Body of pancreas (tissue), 4 donors: ENCODE measurements around the gene ABI3BP. TPM values are rescaled to one million over a fixed set of nuclear protein-coding genes. Genes with fewer than 3 reads are reported as not detected.

Experiments used
- ATAC-seq: fragments of 150-250 bp; one replicate; pipeline ENCODE4 v1.9.1; 2016
- DNase-seq, 4 donors: peaks; one replicate each; pipeline ENCODE4 v3.0.0-alpha.2; 2019
- H3K27ac ChIP-seq, 4 donors: fragments of 200-600 bp; sonication (generic); 1 replicate in 3 of 4; 2 replicates in 1 of 4; pipeline versions ENCODE4 v1.5.1 to v1.6.1; 2016 to 2019; ENCODE audit warnings: mild to moderate bottlenecking in 1 of 4, mixed read lengths in 1 of 4, moderate library complexity in 1 of 4
- H3K27me3 ChIP-seq, 2 donors: fragments of 200-600 bp; sonication (generic); one replicate each; pipeline ENCODE4 v1.6.0; 2016; ENCODE audit warnings: mild to moderate bottlenecking in 1 of 2
- H3K36me3 ChIP-seq, 2 donors: fragments of 200-600 bp; sonication (generic); replicated peaks in 1 of 2; 2 replicates each; pipeline ENCODE4 v1.5.1; 2016; ENCODE audit warnings: low read depth in 2 of 2; ENCODE audit not compliant: insufficient read depth in 1 of 2
- H3K4me1 ChIP-seq: fragments of 200-600 bp; sonication (generic); one replicate; pipeline ENCODE4 v1.6.0; 2016
- H3K4me3 ChIP-seq, 2 donors: fragments of 200-600 bp; sonication (generic); 1 replicate in 1 of 2; 2 replicates in 1 of 2; pipeline ENCODE4 v1.5.1; 2016 to 2019
- H3K9me3 ChIP-seq, 3 donors: fragments of 200-600 bp; sonication (generic); 1 replicate in 2 of 3; 2 replicates in 1 of 3; pipeline ENCODE4 v1.5.1; 2016
- CTCF ChIP-seq, 7 experiments: fragments of 450-650 bp in 4 of 7; fragments of 200-600 bp in 3 of 7; sonication (generic) in 3 of 7; IDR thresholded peaks; one replicate each; pipeline ENCODE4 v1.5.1; 2016 to 2019; ENCODE audit warnings: antibody characterized with exemption in 7 of 7
- POLR2A ChIP-seq, 3 donors: fragments of 450-650 bp; IDR thresholded peaks; one replicate each; pipeline ENCODE4 v1.6.1; 2016; ENCODE audit warnings: antibody characterized with exemption in 3 of 3, mild to moderate bottlenecking in 2 of 3
- WGBS, 2 donors: methylation state at CpG; one replicate each; pipeline ENCODE4 v1.1.5; 2017; 5-methylcytosine and 5-hydroxymethylcytosine counted together
- intact Hi-C: fragments of 100-400 bp; cut with DNase I; formaldehyde crosslinking; loops from one replicate; pipeline ENCODE4 v1.15.1; 2023
- total RNA-seq, 2 donors: library from RNA; depleted of rRNA; stranded (reverse); fragments of >200 nt; gene quantifications; one replicate each; pipeline ENCODE4 v1.1.0, GENCODE V29; 2016

The ABI3BP gene
- total RNA-seq, 2 donors from 2014 or later, result 9.3 to 19.8 TPM

- intact Hi-C loops, result no loop called here
- WGBS, 2 donors, result 19 to 37% methylated on average over 2 of the region's 2 CpGs
- no peak for DNase-seq
- no peaks in the 10 kb centered on the region for H3K36me3 ChIP-seq
- no peak for ATAC-seq
- no peaks in the 10 kb centered on the region for H3K4me1 ChIP-seq
- H3K9me3 ChIP-seq, result no peaks in the 10 kb centered on the region
- no peak for TF ChIP-seq POLR2A (IDR thresholded peaks at IDR 0.05)
- no peak for TF ChIP-seq CTCF (IDR thresholded peaks at IDR 0.05)
- no peak overlapping the region for H3K4me3 ChIP-seq
- no peaks in the 10 kb centered on the region for H3K27me3 ChIP-seq
- H3K27ac ChIP-seq, result no peak overlapping the region
These were observed 16.2 kb upstream of the ABI3BP start for GRCh38 chr3:101009386-101009785.

GRCh38 chr3:100999160-100999559, 5.9 kb upstream of the ABI3BP start:
- Histone ChIP-seq H3K9me3 (no peaks in the 10 kb centered on the region), H3K4me3 (no peak overlapping the region), H3K4me1 (no peaks in the 10 kb centered on the region), H3K27me3 (no peaks in the 10 kb centered on the region), H3K36me3 (no peaks in the 10 kb centered on the region), H3K27ac (no peak overlapping the region)
- DNase-seq (no peak), ATAC-seq (no peak)
- TF ChIP-seq CTCF (IDR thresholded peaks at IDR 0.05) (no peak), POLR2A (IDR thresholded peaks at IDR 0.05) (no peak)
- WGBS, 2 donors, result 58 to 81% methylated on average over 2 of the region's 2 CpGs
- intact Hi-C loops, result no loop called here

- Histone ChIP-seq H3K27ac (no peak overlapping the region), H3K36me3 (no peaks in the 10 kb centered on the region)
These were observed 1.6 kb upstream of the ABI3BP start for GRCh38 chr3:100994809-100995208.

GRCh38 chr3:100994187-100994586, 966 bp upstream of the ABI3BP start:
- H3K27me3 ChIP-seq, result no peaks in the 10 kb centered on the region
- no peaks in the 10 kb centered on the region for H3K9me3 ChIP-seq
- no peak overlapping the region for H3K4me3 ChIP-seq
- ATAC-seq, result no peak
- no peaks in the 10 kb centered on the region for H3K36me3 ChIP-seq
- TF ChIP-seq CTCF (IDR thresholded peaks at IDR 0.05), result no peak
- TF ChIP-seq POLR2A (IDR thresholded peaks at IDR 0.05), result no peak
- DNase-seq, result no peak
- 58% methylated on average over 5 of the region's 5 CpGs for WGBS, 2 donors
- intact Hi-C loops, result no loop called here
- peaks cover 9% of the 10 kb centered on the region for H3K4me1 ChIP-seq
- no peak overlapping the region for H3K27ac ChIP-seq

More at GRCh38 chr3:100994809-100995208, 1.6 kb upstream of the ABI3BP start:
- ATAC-seq (no peak), DNase-seq (no peak)
- Histone ChIP-seq H3K9me3 (no peaks in the 10 kb centered on the region), H3K27me3 (no peaks in the 10 kb centered on the region), H3K4me1 (peaks cover 9% of the 10 kb centered on the region), H3K4me3 (no peak overlapping the region)
- WGBS, 2 donors, result 55 to 57% methylated on average over 2 of the region's 2 CpGs
- intact Hi-C loops, result no loop called here
- TF ChIP-seq CTCF (IDR thresholded peaks at IDR 0.05) (no peak), POLR2A (IDR thresholded peaks at IDR 0.05) (no peak)

- peaks cover 9% of the 10 kb centered on the region for H3K4me1 ChIP-seq
- peak overlapping the region in 3 of 4 donors; percentile 56 to 59 (median 57) for H3K27ac ChIP-seq
- TF ChIP-seq POLR2A (IDR thresholded peaks at IDR 0.05) (peak in 1 of 3 donors; percentile 17), CTCF (IDR thresholded peaks at IDR 0.05) (peak in 1 of 7 experiments; percentile 10)
- H3K9me3 ChIP-seq, result no peaks in the 10 kb centered on the region
- no peaks in the 10 kb centered on the region for H3K27me3 ChIP-seq
- H3K36me3 ChIP-seq, result no peaks in the 10 kb centered on the region
- ATAC-seq, result peak; percentile 80
- intact Hi-C loops, result no loop called here
- 10 to 11% methylated on average over 3 of the region's 3 CpGs for WGBS, 2 donors
- peak; percentile 17 to 50 (median 26) for DNase-seq
- H3K4me3 ChIP-seq, result no peak overlapping the region
These were observed 799 bp downstream of the ABI3BP start for GRCh38 chr3:100992231-100993012.
